Hematopoietic multipotent progenitor cell treated with erythropoietin and hydrocortisone succinate and interleukin-3 and kit ligand, for 8 days (in vitro differentiated cells): Measurements from ENCODE around the gene GRIN2A.

Experiments used
- DNase-seq: peaks from one replicate; pipeline ENCODE4 v3.0.0-alpha.2; 2015

The GRIN2A gene

DNA sequence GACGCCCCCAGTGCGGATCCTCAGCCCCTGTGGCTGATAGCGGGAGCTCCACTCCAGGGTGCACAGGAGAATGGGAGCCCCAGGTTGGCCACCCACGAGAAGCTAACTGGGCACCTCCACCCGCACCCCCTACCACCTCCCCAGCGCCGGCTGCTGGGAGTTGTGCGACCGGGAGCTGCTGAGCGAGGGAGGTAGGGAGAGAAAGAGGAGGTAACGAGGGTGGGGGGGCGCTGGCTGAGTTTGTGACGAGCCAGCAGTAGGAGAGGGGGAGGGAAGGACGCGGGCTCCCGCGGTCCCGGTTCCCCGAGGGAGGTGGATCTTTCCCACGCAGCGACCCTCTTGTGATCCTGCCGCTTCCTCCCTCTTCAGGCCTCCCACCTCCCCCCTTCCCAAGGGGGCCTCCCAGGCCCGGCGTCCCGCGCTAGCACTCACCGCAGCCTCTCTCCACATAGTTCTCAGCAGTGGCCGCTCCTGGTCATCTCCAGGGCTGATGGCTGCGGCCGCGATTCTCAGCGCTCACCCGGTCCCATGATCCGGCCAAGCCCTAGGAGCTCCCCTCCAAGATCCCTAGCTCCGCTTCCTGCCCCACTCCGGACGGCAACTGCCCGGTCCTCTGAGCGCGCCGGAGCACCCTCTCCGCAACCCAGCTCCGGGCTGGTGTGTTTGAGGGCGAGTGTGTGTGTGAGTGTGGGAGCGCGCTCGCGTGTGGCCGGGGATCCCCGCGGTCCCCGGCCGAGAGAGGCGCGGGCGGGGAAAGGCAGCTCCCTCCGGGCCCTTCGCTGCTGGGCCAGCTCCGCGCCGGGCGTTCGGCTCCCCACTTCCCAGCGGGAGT lies at the start of gene GRIN2A:
TSS of gene GRIN2A (minus strand) at position 207 of the 832 bp plus-strand sequence. CDS start 2,017 bp downstream, outside the sequence.
- DNase-seq, result no peak

DNA sequence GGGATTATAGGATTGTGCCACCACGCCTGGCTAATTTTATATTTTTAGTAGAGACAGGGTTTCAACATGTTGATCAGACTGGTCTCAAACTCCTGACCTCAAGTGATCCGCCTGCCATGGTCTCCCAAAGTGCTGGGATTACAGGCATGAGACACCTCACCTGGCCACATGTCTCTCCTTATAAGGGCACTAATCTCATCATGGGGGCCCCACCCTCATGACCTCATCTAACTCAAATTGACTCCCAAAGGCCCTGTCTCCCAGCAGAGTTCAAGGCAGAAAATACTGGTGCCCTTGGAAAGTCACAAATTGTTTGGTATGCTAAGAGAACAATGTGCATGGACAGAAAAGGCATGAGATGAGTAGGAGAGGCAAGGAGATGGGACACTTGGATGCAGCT lies 49.3 kb upstream of the GRIN2A start:
- DNase-seq, result no peak

- no peak for DNase-seq
Measured at GRCh38 chr16:10228779-10229178, 46.6 kb upstream of the GRIN2A start.

GRCh38 chr16:10226987-10227306 lies 44.7 kb upstream of the GRIN2A start:
- no peak for DNase-seq

- DNase-seq, result no peak
Measured at GRCh38 chr16:10226141-10226986, 44.1 kb upstream of the GRIN2A start.

GRCh38 chr16:10225653-10226052 lies 43.4 kb upstream of the GRIN2A start:
- no peak for DNase-seq

DNA sequence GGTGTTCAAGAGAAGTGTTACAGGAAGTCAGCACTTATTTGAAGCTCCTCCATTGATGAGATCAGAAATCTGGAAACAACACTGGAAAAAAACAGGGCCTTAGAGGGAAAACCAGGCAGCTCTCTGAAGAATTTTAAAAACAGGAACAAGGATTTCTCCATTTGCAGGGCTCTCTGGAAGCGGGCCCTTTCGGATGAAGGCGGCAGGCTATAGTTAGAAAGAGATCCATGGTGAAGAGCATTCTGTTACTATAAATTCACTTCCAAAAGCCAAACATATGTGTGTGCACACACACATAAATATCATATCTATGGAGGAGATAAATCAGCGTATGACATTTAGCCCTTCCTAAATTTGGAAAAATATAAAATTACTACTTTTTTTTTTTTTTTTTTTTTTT lies 42.6 kb upstream of the GRIN2A start:
- DNase-seq, result no peak

GRCh38 chr16:10220942-10221341 lies 38.7 kb upstream of the GRIN2A start:
- no peak for DNase-seq

GRCh38 chr16:10219742-10220141 lies 37.5 kb upstream of the GRIN2A start:
- no peak for DNase-seq

GRCh38 chr16:10218490-10219206 lies 36.4 kb upstream of the GRIN2A start:
- no peak for DNase-seq

- no peak for DNase-seq
Measured at GRCh38 chr16:10213748-10214147, 31.5 kb upstream of the GRIN2A start.

- no peak for DNase-seq
Measured at GRCh38 chr16:10210944-10211343, 28.7 kb upstream of the GRIN2A start.

GRCh38 chr16:10206865-10207264 lies 24.6 kb upstream of the GRIN2A start:
- DNase-seq, result no peak

DNA sequence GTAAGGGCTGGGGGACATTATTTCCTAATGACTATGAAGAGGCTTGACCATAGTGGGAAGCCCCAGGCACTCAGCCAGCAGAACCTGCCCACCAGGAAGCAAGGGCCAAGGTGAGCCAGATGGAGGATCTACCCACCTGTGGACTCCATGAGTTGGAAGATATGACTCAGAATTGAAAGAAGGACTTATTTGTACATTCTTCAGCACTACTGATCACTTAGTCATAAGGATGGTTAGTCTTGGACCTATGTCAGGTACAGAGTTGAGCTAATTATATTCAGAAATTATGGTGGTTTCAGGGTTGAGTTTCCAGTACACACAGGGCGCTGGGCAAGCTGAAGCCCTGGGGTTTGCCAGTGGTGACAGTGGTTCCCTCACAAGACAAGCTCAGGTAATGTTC lies 24.0 kb upstream of the GRIN2A start:
- DNase-seq, result no peak

DNA sequence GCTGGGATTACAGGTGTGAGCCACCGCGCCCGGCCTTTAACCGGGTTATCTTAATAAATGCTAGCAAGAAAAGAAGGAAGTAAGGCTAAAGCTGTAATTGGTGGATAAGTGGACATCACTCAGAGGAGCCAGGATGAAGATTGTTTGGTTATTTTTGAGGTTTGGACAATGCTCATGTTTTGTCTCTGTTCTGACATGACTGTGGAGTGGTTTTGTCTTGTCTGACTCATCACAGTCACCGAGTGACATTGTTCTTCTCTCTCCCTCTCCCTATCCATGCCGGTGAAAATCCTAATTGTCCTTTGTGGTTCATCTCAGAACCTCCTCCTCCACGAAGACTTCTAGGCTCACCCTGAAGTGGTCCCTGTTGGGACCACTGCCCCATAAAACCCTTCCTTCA lies 23.5 kb upstream of the GRIN2A start:
- no peak for DNase-seq

GRCh38 chr16:10202649-10203048 lies 20.4 kb upstream of the GRIN2A start:
- DNase-seq, result no peak

DNA sequence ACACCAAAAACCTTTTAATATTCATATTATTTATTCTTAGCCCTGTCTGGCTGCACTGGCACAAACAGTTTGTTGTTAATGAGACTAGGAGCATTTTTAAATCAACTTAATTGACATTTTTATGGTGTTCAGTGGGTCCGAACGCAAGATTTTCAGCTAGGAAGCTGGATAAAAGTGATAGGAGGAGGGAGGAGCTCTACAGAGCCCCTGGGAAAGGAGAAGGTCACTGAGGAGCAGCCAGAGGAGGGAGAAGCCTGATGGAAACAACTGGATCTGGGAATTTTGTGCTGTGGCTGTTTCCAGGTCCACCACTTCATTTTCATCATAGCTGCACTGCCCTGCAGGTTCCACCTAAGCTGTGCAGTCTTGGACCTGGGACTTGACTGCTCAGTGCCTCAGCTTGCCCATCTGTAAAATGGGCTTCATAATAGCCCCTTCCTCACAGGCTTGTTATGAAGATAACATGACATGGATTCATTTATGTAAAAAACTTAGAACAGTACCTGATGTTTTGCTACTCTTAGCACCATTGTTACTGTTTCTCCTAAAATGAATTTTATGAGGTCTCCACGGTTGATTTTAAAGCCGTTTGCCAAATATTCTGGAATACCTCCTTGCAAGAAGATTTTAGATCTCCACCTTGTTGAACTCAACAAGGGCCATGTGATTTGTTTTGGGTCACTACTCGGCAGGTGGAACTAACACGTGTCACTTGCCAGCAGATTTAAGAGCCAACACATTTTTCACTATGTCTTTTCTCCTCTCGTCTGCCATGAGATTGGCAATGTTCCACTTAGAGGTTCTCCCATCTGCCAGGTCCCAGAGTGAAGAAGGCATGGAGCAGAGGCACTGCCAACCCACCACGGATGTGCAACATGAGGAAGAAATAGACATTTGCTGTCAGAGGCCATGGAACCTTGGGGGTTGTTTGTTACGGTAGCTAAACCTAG lies 18.7 kb upstream of the GRIN2A start:
- DNase-seq, result no peak

DNA sequence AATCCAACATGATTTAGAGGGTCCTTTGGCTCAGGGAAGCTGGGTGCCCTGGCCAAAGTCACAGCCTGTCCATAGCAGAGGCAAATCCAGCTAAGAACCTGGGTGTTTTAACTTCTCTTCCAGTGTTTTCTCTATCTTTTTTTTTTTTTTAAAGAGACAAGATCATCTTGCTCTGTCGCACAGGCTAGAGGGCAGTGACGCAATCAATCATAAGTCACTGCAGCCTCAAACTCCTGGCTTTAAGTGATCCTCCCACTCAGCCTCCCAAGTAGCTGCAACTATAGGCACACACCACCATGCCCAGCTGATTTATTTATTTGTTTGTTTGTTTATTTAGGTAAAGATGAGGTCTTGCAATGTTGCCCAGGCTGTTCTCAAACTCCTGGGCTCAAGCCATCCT lies 14.8 kb upstream of the GRIN2A start:
- no peak for DNase-seq

DNA sequence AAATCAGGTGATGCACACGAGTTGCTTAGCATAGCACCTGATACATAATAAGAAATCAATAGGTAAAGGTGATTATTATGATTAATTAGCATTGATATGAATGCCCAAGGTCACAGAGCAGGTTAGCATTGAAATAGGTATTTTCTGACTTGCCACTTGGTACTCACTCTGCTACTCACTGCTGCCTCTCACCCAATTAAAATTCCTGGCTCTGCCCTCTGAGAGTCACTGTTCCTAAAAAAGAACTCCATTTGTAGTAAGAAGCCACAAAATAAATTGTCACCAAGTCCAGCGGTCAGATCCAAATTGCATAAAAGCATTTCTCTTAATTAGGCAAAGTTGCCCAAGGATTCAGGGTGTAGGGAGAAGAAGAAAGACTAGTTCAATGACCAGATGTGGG lies 8.9 kb upstream of the GRIN2A start:
- DNase-seq, result no peak

GRCh38 chr16:10189861-10190390 lies 7.7 kb upstream of the GRIN2A start:
- no peak for DNase-seq

DNA sequence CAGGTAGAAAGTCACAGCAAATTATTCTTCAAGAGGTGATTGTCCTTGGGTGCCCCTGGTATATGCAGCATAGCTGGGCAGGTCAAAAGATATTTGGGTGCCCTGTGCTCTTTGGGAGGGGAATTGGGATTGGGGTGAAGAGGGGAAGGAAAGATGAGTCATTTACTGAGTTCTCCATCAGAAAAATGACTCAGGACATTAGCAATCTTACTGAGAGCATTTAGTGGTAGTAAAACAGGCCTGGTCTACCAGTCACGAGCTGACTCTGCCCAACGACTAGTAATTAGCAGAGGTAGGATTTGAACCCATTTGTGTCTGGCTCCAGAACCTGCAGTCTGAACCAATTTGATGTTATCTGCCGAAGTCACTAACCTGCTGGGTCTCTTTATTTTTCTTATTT lies 6.0 kb upstream of the GRIN2A start:
- DNase-seq, result no peak
